ENCODE results near the gene HOGA1. TPM values are rescaled to one million over a fixed set of nuclear protein-coding genes. Genes with fewer than 3 reads are reported as not detected.
"Not testable (repeated sequence)": the region's sequence is repeated elsewhere in the genome, so short reads cannot be mapped to it uniquely, and the experiment has no call there.

The HOGA1 gene
- total RNA-seq, 1 experiment from 2014 or later: 8.1 TPM

DNA sequence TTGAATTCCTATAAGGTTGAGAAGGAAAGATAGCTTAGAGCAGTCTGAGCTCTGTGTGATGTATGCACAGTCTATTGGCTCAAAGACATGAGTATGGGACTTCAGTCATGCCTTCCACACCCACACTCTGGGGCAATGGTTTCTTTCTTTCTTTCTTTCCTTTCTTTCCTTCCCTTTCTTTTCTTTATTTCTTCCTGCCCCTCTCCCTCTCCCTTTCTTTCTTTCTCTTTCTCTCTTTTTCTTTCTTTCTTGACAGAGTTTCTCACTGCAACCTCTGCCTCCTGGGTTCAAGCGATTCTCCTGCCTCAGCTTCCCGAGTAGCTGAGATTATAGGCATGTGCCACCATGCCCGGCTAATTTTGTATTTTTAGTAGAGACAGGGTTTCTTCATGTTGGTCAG, 54.9 kb downstream of the HOGA1 start:
- DNase-seq (ENCODE audit: low spot score); in situ Hi-C loops (cut with HindIII; ENCODE audit: low sequenced_read_pairs): not testable (repeated sequence)

DNA sequence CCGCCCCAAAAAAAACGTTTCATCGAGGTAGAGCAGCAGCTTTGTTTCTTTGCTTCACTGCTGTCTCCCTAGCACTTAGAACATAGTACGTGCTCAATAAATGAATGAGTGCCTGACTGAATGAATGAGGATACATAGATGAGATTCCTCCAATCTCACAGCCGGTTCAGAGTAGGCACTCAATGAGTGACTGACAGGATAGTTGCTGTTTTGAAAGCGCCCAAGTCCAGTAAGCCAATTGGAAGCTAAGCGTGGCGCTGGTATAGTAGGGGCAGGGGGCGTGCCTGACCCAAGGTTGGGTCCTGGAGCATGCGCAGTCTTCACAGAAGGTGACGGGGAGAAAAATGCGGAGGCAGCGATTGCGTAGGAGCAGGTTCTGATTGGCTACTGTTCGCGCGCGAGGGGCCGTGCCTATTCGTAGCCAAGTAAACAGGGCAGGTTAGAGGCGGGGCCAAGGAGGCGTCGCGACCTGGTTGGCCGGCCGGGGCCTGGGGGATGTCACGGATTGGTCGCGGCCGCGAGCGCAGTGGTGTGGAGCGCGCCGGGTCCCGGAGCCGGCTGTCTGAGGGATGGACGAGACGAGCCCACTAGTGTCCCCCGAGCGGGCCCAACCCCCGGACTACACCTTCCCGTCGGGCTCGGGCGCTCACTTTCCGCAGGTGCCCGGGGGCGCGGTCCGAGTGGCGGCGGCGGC, 56.1 kb downstream of the HOGA1 start, which contains the start of gene PI4K2A:
Gene PI4K2A, plus strand, starts transcription at position 498 of the 694 bp plus-strand sequence. Its CDS starts 72 bp downstream, at position 570.
- in situ Hi-C loops (cut with HindIII; ENCODE audit: low sequenced_read_pairs): no loop called here
- DNase-seq (ENCODE audit: low spot score): peak; percentile 99

DNA sequence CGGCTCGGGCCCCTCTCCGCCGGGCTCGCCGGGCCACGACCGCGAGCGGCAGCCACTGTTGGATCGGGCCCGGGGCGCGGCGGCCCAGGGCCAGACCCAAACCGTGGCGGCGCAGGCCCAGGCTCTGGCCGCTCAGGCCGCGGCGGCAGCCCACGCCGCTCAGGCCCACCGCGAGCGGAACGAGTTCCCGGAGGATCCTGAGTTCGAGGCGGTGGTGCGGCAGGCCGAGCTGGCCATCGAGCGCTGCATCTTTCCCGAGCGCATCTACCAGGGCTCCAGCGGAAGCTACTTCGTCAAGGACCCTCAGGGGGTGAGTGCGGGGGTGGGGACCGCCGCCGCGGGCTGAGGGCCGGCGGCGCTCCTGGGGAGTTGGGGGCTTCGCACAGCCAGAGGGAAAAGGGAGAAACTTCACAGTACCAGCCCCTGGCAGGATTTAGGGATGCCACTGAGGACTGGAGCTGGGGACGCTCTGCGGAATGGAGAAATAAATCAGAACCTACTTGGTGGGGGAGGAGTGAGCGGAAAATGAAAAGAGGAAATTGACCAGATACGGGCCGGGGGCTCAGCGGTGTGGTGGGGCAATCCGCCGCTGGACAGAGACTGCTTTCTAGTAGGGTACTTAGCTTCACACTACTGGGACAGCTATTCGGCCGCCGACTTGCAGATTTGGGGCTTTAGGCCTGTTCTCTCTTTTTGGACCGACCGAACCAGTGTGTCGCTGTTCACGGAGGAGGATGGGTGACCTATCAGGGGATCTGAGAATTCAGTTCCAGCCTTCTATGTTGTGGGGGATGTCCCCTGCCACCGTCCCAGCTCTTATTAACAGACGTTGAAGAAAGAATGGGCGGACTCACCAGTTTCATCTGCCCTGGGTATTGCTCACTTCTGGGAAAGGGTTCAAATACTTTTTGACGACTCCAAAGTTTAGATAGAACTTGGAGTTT, 57.0 kb downstream of the HOGA1 start:
- in situ Hi-C loops (cut with HindIII; ENCODE audit: low sequenced_read_pairs): no loop called here
- peak; percentile 15 for DNase-seq (ENCODE audit: low spot score)

DNA sequence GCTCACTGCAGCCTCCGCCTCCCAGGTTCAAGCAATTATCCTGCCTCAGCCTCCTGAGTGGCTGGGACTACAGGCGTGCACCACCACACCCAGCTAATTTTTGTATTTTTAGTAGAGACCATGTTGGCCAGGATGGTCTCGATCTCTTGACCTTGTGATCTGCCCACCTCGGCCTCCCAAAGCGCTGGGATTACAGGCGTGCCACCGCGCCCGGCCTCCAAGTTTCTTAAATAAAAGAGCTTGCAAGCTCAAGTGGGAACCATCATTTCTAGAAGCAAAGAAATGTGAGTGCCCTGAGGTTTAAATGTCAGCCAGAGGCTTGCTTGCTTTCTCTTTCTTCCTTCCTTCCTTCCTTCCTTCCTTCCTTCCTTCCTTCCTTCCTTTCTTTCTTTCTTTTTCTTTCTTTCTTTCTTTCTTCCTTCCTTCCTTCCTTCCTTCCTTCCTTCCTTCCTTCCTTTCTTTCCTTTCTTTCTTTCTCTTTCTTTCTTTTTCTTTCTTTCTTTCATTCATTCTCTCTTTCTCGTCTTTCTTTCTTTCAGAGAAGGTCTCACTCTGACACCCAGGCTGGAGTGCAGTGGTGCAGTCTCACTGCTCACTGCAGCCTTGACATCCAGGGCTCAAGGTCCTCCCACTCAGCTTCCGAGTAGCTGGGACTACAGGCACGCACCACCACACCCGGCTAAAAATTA, 58.4 kb downstream of the HOGA1 start:
- in situ Hi-C loops (cut with HindIII; ENCODE audit: low sequenced_read_pairs): not testable (repeated sequence)

DNA sequence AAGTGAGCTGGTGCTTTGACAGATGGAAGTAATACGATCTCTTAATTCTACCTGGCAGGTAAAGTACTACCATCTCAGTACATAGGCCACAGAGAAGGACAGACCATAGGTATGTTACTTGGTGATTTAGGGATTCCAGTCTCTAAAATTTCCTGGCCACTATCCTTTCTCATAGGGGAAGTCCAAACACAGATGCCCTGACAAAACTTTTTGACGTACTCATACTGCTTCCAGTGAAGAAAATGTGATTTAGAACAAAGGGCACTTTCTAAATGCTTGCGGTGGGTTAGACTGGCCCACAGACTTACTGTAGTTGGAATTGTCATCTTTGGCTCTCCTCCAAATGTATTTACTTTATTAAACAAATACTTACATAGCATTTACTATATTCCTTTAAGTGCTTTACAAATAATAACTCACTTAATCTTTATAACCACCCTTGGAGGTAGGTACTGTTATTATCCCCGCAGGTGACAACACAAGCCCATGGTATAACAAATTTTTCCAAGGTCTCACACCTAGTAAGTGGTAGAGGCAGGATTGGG, 59.3 kb downstream of the HOGA1 start:
- in situ Hi-C loops (cut with HindIII; ENCODE audit: low sequenced_read_pairs): no loop called here
- DNase-seq (ENCODE audit: low spot score): no peak

More for the DNA sequence above, 58.4 kb downstream of the HOGA1 start:
- not testable (repeated sequence) for DNase-seq (ENCODE audit: low spot score)

DNA sequence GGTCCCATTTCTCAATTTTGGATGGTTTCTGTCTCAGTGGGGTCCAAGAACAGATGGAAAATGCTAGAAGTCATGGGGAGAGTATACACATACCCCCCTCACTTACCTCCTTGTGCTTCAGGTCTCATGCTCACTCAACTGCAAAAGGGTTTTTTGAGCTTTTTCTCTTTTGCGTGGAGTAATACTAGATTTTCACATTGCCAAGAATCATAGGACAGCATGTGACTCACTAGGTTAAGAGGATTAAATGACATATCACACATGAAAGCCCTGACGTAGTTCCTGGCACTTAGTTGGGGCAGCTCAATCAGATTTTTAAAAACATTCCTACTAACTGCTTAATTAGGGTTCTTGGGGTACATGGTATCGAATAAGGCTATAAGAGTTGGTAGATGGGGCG, 60.7 kb downstream of the HOGA1 start:
- in situ Hi-C loops (cut with HindIII; ENCODE audit: low sequenced_read_pairs): no loop called here
- DNase-seq (ENCODE audit: low spot score): no peak

DNA sequence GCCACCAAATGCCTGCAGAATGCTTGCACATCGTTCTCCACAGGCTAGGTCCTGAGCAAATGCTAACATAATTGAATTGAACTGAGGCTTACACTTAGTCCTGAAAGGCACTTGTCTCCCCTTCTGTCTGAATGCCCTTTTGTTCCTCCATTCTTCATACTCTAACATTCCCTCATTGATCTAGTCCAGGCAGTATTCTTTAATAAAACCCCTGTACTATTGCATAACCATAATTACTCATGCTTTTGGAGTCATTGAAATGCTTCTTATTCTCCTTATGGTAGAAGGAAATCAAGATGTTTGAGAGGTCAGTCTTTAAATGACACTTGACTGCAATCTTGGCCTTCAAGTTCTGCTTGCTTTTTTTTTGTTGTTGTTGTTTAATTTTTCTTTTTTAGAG, 63.4 kb downstream of the HOGA1 start:
- in situ Hi-C loops (cut with HindIII; ENCODE audit: low sequenced_read_pairs): no loop called here

DNA sequence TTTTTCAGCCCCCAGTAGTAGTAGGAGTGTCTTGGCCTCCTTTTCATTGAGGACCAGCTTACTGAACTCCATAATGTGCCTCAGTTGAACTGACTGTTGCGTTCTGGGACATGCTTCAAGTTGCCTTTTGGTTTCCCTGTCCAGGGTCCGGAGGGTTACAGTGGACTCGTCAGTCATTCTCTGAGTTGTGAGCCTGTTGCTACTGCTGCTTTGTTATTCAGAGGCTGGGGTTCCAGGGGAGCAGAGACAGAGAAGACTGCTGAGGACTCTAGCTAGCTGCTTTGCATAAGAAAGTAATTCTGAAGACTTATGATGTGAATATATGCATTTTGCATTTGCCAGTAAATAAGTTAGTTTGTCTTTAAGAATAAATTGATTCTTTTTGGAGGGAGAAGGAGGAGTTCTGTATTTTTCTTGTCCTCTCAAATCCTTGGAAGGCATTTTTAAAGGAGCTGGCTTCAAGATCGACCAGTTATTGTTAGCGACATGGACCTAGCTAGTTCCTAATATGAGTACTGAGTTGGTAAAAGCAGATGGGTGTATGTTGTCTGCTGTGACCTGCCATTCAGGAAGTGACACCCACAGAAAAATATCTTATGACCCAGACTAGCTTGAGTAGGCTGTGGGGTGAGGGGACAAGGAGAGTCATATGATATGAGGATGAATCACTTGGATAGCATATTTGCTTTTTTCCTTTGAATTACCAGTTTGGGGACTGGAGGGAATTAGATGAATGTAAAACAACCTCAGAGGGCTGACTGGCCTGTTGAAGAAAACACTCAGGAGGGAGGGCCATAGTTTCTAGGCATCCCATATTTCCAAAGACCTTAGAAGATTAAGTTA, 64.6 kb downstream of the HOGA1 start:
- in situ Hi-C loops (cut with HindIII; ENCODE audit: low sequenced_read_pairs): no loop called here
- DNase-seq (ENCODE audit: low spot score): no peak

More for the DNA sequence above, 63.4 kb downstream of the HOGA1 start:
- no peak for DNase-seq (ENCODE audit: low spot score)

DNA sequence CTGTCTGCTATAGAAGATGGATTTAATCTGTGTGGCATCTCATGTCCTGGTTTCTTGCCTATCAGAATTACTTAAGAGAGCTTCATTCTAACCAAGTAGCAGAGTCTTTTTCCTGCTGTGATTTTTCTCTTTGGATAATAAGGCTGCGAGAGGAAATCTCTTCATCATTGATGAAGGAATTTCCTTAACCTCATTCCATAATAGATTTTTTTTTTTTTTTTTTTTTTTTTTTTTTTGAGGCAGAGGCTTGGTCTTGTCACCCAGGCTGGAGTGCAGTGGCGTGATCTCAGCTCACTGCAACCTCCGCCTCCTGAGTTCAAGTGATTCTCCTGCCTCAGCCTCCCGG, 65.2 kb downstream of the HOGA1 start:
- DNase-seq (ENCODE audit: low spot score); in situ Hi-C loops (cut with HindIII; ENCODE audit: low sequenced_read_pairs): not testable (repeated sequence)

DNA sequence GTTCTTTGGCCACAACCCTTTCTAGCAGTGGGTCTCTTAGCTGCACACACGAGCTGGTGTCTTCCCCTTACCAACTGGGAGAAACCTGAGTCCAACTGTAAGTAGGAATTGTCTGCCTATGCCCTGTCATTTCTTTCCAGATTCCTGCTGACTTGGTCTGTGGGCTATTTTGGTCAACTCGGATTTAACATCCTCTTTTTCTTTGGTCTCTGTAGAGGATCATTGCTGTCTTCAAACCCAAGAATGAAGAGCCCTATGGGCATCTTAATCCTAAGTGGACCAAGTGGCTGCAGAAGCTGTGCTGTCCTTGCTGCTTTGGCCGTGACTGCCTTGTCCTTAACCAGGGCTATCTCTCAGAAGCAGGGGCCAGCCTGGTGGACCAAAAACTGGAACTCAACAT, 66.5 kb downstream of the HOGA1 start:
- no peak for DNase-seq (ENCODE audit: low spot score)
- in situ Hi-C loops (cut with HindIII; ENCODE audit: low sequenced_read_pairs): no loop called here

DNA sequence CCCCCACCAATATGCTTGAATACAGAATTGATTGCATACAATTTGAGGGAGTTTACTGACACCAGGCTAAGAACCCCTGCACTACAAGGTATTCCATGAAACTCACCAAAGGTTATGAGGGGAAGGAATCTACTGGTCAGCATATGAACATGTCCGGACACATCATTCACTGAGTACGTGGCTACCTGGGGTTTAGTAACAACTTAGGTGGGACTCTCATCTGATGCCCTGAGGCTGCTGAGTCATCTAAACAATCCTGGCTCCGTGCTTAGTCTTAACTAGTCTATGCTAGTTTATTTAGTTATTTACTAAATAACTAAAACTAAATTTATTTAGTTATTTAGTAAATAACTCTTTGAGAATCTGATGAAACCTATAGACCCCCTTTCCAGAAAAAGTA, 67.6 kb downstream of the HOGA1 start:
- in situ Hi-C loops (cut with HindIII; ENCODE audit: low sequenced_read_pairs): no loop called here
- DNase-seq (ENCODE audit: low spot score): no peak

DNA sequence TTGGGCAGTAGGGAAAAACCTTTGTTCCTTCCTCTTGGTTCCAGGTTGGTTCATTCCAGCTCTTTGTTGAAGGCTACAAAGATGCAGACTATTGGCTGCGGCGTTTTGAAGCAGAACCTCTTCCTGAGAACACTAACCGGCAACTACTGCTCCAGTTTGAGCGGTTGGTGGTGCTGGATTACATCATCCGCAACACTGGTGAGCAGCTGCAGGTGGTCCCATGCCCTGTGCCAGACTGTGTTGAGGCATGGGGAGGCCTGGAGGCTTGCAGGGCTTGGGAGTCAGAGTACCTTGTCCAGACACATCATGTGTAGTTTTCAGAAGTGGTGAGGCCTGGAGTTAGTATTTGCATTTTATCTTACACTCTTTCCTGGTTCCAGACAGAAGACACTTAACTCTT, 72.6 kb downstream of the HOGA1 start:
- no peak for DNase-seq (ENCODE audit: low spot score)
- in situ Hi-C loops (cut with HindIII; ENCODE audit: low sequenced_read_pairs): no loop called here

DNA sequence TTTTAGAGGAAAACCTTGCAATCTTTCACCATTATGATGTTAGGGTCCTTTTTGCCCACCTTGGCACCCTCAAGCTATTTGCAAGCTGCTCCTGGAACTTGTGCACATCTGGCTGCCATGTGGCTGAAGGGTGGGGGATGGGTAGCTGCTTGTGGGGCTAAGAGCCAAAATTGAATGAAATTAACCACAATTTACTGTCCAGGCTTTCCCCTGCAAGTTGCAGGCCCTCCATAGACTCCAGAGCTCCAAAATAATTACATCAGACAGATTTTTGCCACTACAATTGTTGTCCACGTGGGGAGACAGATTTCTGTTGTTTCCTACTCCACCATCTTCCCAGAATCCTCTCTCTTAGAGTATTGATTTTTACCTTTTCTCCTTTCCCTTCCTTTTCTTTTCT, 75.4 kb downstream of the HOGA1 start:
- in situ Hi-C loops (cut with HindIII; ENCODE audit: low sequenced_read_pairs): no loop called here
- no peak for DNase-seq (ENCODE audit: low spot score)

Other genes starting within 250 kb of the HOGA1 start
- gene FRAT2, start 249.7 kb upstream of the HOGA1 start, total RNA-seq (2014; rRNA removed; shearing (Covaris generic)): 29.7 and 41.2 TPM in 2 replicates
- 35.1 and 41.4 TPM in 2 replicates for gene RRP12, start 183.0 kb upstream of the HOGA1 start, total RNA-seq (2014; rRNA removed; shearing (Covaris generic))
- gene PGAM1, start 158.2 kb upstream of the HOGA1 start, total RNA-seq (2014; rRNA removed; shearing (Covaris generic)): 724 and 846 TPM in 2 replicates
- 56.7 and 61.7 TPM in 2 replicates for gene EXOSC1, start 138.4 kb upstream of the HOGA1 start, total RNA-seq (2014; rRNA removed; shearing (Covaris generic))
- 70.4 and 82.5 TPM in 2 replicates for gene ZDHHC16, start 138.2 kb upstream of the HOGA1 start, total RNA-seq (2014; rRNA removed; shearing (Covaris generic))
- 67.8 and 89.3 TPM in 2 replicates for gene MMS19, start 86.0 kb upstream of the HOGA1 start, total RNA-seq (2014; rRNA removed; shearing (Covaris generic))
- gene UBTD1, start 85.5 kb upstream of the HOGA1 start, total RNA-seq (2014; rRNA removed; shearing (Covaris generic)): 32.5 and 39.5 TPM in 2 replicates
- 0.41 and 3.4 TPM in 2 replicates for gene ANKRD2, start 11.6 kb upstream of the HOGA1 start, total RNA-seq (2014; rRNA removed; shearing (Covaris generic))
- gene C10orf62, start 5.3 kb downstream of the HOGA1 start, total RNA-seq (2014; rRNA removed; shearing (Covaris generic)): 0.24 TPM in 1 of 2 replicates, not detected in the other
- 15.6 and 18.8 TPM in 2 replicates for gene MORN4, start 49.1 kb downstream of the HOGA1 start, total RNA-seq (2014; rRNA removed; shearing (Covaris generic))
- gene PI4K2A, start 56.3 kb downstream of the HOGA1 start, total RNA-seq (2014; rRNA removed; shearing (Covaris generic)): 40.2 and 42.2 TPM in 2 replicates
- gene AVPI1, start 102.9 kb downstream of the HOGA1 start, total RNA-seq (2014; rRNA removed; shearing (Covaris generic)): 19.1 and 24.4 TPM in 2 replicates
- 35.0 and 61.1 TPM in 2 replicates for gene MARVELD1, start 129.3 kb downstream of the HOGA1 start, total RNA-seq (2014; rRNA removed; shearing (Covaris generic))
- gene ZFYVE27, start 152.7 kb downstream of the HOGA1 start, total RNA-seq (2014; rRNA removed; shearing (Covaris generic)): 21.8 and 24.8 TPM in 2 replicates
- gene SFRP5, start 187.6 kb downstream of the HOGA1 start, total RNA-seq (2014; rRNA removed; shearing (Covaris generic)): not detected in 2 replicates